OCI-LY7 (cell line): ENCODE data around the gene SPATA6L. TPM values are rescaled to one million over a fixed set of nuclear protein-coding genes. Genes with fewer than 3 reads are reported as not detected.

ENCODE experiments used
- BruUV-seq: library from RNA; stranded (reverse); fragments of 400-500 nt; replicated peaks from 2 replicates; lab custom pipeline; 2021; lab: Mats Ljungman, UMichigan
- CTCF ChIA-PET: fragments of 300-600 bp; sonication (Branson Sonifier 250); formaldehyde crosslinking; loops from one replicate; lab custom pipeline; 2022; ENCODE audit warnings: antibody characterized with exemption; ENCODE audit not compliant: unreplicated experiment; lab: Charles Lee
- POLR2A ChIA-PET: fragments of 300-600 bp; sonication (Branson Sonifier 250); formaldehyde crosslinking; loops from one replicate; lab custom pipeline; 2022; ENCODE audit warnings: antibody characterized with exemption; lab: Charles Lee
- DNase-seq: peaks from one replicate; pipeline ENCODE4 v3.0.0-alpha.2; 2015; ENCODE audit warnings: low spot score
- H2AFZ ChIP-seq: fragments of 200-600 bp; sonication (generic), shearing (Covaris generic); 2 replicates; pipeline ENCODE4 v1.6.1; 2014; ENCODE audit warnings: mild to moderate bottlenecking, antibody characterized with exemption, low read length, moderate library complexity
- H3K27ac ChIP-seq: fragments of 200-600 bp; sonication (generic); 2 replicates; pipeline ENCODE4 v1.5.1; 2014; ENCODE audit warnings: mixed run types, low read depth, mild to moderate bottlenecking, moderate library complexity, low read length, inconsistent platforms; ENCODE audit not compliant: poor library complexity, severe bottlenecking
- H3K36me3 ChIP-seq: fragments of 200-600 bp; sonication (generic); 2 replicates; pipeline ENCODE4 v1.6.1; 2014; ENCODE audit warnings: mild to moderate bottlenecking, antibody characterized with exemption, low read length, moderate library complexity, mixed read lengths; ENCODE audit not compliant: insufficient read depth
- H3K4me1 ChIP-seq: fragments of 200-600 bp; sonication (generic); 2 replicates; pipeline ENCODE4 v1.5.1; 2014; ENCODE audit warnings: mild to moderate bottlenecking, low read length; ENCODE audit not compliant: insufficient read depth, poor library complexity, severe bottlenecking
- H3K4me2 ChIP-seq: fragments of 200-600 bp; sonication (generic); 2 replicates; pipeline ENCODE4 v1.6.1; 2014; ENCODE audit warnings: mild to moderate bottlenecking, low read length
- H3K4me3 ChIP-seq: fragments of 200-600 bp; sonication (generic); 2 replicates; pipeline ENCODE4 v1.5.1; 2014; ENCODE audit warnings: mild to moderate bottlenecking, low read depth, low read length; ENCODE audit not compliant: poor library complexity, severe bottlenecking
- H3K79me2 ChIP-seq: fragments of 200-600 bp; sonication (generic); 2 replicates; pipeline ENCODE4 v1.6.1; 2016; ENCODE audit warnings: low read depth, mild to moderate bottlenecking, low read length, moderate library complexity, mixed read lengths; ENCODE audit not compliant: insufficient read depth
- H3K9me2 ChIP-seq: fragments of 200-600 bp; sonication (generic); 2 replicates; pipeline ENCODE4 v1.6.1; 2016; ENCODE audit warnings: mild to moderate bottlenecking, low read length, mixed read lengths; ENCODE audit not compliant: insufficient read depth
- H3K9me3 ChIP-seq: fragments of 200-600 bp; sonication (generic); 2 replicates; pipeline ENCODE4 v1.6.1; 2014; ENCODE audit warnings: mild to moderate bottlenecking, mixed run types, low read length, mixed read lengths
- H4K20me1 ChIP-seq: fragments of 200-600 bp; sonication (generic); 2 replicates; pipeline ENCODE4 v1.6.1; 2014; ENCODE audit warnings: mild to moderate bottlenecking, antibody characterized with exemption, low read length, moderate library complexity, mixed read lengths; ENCODE audit not compliant: insufficient read depth
- CTCF ChIP-seq: fragments of 200-600 bp; sonication (generic); conservative IDR thresholded peaks from 2 replicates; pipeline ENCODE4 v1.5.1; 2014; ENCODE audit warnings: mild to moderate bottlenecking, antibody characterized with exemption, low read length, moderate library complexity, mixed read lengths
- EZH2phosphoT487 ChIP-seq: fragments of 200-600 bp; sonication (generic); IDR thresholded peaks from 2 replicates; pipeline ENCODE4 v1.6.1; 2018; ENCODE audit warnings: low read depth, borderline replicate concordance, mild to moderate bottlenecking, mixed run types, antibody characterized with exemption, low read length, moderate library complexity, mixed read lengths
- intact Hi-C: fragments of 100-400 bp; cut with micrococcal nuclease; formaldehyde crosslinking; loops from one replicate; pipeline ENCODE4 v1.10.0; 2022; ENCODE audit not compliant: unreplicated experiment
- total RNA-seq, 2 experiments: library from RNA; depleted of rRNA in 1 of 2; stranded (reverse); fragments of >200 nt in 1 of 2; shearing (Covaris generic) in 1 of 2; gene quantifications; 2 replicates each; pipeline ENCODE4 v1.2.3, GENCODE V29; 2014 to 2022

Gene SPATA6L
- total RNA-seq, 2 experiments from 2014 or later = 0.49 TPM; not detected in 1

DNA sequence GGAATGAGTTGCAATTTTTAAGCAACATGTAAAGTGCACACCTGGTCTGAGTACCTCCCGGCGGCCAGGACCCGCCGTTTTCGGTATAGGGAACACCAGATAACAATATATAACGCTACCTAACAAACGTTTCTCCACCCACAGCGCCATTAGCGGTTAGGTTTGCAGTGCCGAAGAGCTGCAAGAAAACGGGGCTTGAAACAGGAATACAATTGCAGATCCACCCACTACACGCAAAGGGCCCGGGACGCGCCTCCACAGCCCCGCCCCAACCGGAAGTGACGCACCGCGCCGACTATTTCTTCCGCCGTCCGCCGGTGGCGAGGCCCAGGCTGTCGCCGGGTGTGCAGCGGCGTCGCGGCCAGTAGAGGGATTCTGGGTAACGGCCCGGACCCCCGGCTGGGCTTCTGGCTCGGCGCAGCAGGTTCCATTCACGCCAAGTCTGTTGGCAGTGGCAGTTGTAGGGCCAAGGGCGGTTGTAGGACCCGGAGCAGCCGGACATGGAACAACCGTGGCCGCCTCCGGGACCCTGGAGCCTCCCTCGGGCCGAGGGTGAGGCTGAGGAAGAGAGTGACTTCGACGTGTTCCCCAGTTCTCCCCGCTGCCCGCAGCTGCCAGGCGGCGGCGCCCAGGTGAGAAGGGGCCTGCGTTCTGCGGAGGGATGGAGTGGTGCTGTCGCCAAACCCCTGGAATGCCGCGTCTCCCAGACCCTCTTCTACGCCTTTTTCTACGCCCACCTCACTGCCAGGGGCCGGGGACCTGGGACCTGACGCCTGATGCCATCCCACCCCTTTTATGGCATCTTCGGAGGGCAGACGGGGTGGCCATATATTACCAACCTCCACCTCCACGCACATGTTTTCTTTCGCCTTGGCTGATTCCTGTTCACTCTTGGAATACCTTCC is 13.2 kb upstream of the SPATA6L start, which contains the start of gene CDC37L1:
Gene CDC37L1, plus strand, starts transcription at position 302 of the 905 bp plus-strand sequence. Its CDS starts 199 bp downstream, at position 501.
- Histone ChIP-seq H2AFZ (peak within 1 kb of the TSS; percentile 85), H4K20me1 (no peaks in the 10 kb centered on the region), H3K36me3 (peaks cover 5% of the 10 kb centered on the region; the same call in 1 of the 2 replicates), H3K9me2 (no peaks in the 10 kb centered on the region), H3K4me1 (peaks cover 20% of the 10 kb centered on the region), H3K4me2 (peak within 1 kb of the TSS; percentile 88), H3K4me3 (peak within 1 kb of the TSS; percentile 90), H3K27ac (peak within 1 kb of the TSS; percentile 80), H3K9me3 (no peaks in the 10 kb centered on the region), H3K79me2 (peaks cover 32% of the 10 kb centered on the region)
- POLR2A ChIA-PET = interaction anchor here (0.6 to 1.0 kb wide), 2 partner anchors 14 to 40 kb away, joined by 3 read pairs; no protein-coding TSS in a partner anchor
- BruUV-seq = no TSS peak
- TF ChIP-seq CTCF (peak; percentile 65), EZH2phosphoT487 (no peak)
- CTCF ChIA-PET = no interaction called here
- peak; percentile 96 for DNase-seq
- intact Hi-C loops = loop anchor here (1.0 to 5.0 kb wide), 4 partner anchors 61 to 758 kb away; partner anchors contain the start of genes JAK2, PLGRKT and RCL1

GRCh38 chr9:4678679-4679267 is 12.5 kb upstream of the SPATA6L start:
- H3K9me2 ChIP-seq = no peaks in the 10 kb centered on the region
- ChIA-PET POLR2A (no interaction called here), CTCF (no interaction called here)
- no peaks in the 10 kb centered on the region for H3K9me3 ChIP-seq
- H3K4me1 ChIP-seq = peaks cover 20% of the 10 kb centered on the region
- H3K36me3 ChIP-seq = peaks cover 5% of the 10 kb centered on the region; the same call in 1 of the 2 replicates
- H2AFZ ChIP-seq = peak overlapping the region; percentile 85
- peak overlapping the region; percentile 90 for H3K4me3 ChIP-seq
- TF ChIP-seq EZH2phosphoT487 = no peak
- peak overlapping the region; percentile 69 for H3K4me2 ChIP-seq
- BruUV-seq = TSS peak; percentile 97
- peaks cover 31% of the 10 kb centered on the region for H3K79me2 ChIP-seq
- peak overlapping the region; percentile 80 for H3K27ac ChIP-seq
- intact Hi-C loops = loop anchor here (1.0 to 5.0 kb wide), 4 partner anchors 62 to 759 kb away; partner anchors contain the start of genes JAK2, PLGRKT and RCL1
- DNase-seq = peak; percentile 47
- H4K20me1 ChIP-seq = no peaks in the 10 kb centered on the region

- Histone ChIP-seq H3K4me1 (peaks cover 20% of the 10 kb centered on the region), H2AFZ (0 out of 2 replicates have a peak overlapping the region, but pooled peaks have one; percentile 14), H3K4me2 (no peak overlapping the region), H4K20me1 (no peaks in the 10 kb centered on the region), H3K9me2 (no peaks in the 10 kb centered on the region), H3K27ac (no peak overlapping the region), H3K4me3 (no peak overlapping the region), H3K9me3 (no peaks in the 10 kb centered on the region), H3K79me2 (peaks cover 23% of the 10 kb centered on the region), H3K36me3 (no peaks in the 10 kb centered on the region)
- BruUV-seq = no TSS peak
- no peak for DNase-seq
- intact Hi-C loops = loop anchor here (5.0 kb wide), 1 partner anchor 760 kb away; the partner anchor contains the start of gene PLGRKT
- POLR2A ChIA-PET = interaction anchor here (0.7 to 1.0 kb wide), 2 partner anchors 13 to 30 kb away, joined by 3 read pairs; no protein-coding TSS in a partner anchor
- CTCF ChIA-PET = no interaction called here
- TF ChIP-seq EZH2phosphoT487 = no peak
- TF ChIP-seq CTCF = no peak
Measured at GRCh38 chr9:4677392-4677791, 11.1 kb upstream of the SPATA6L start.
